ENCODE results near the gene GATB. TPM values are rescaled to one million over a fixed set of nuclear protein-coding genes. Genes with fewer than 3 reads are reported as not detected.

GATB gene
- total RNA-seq, 1 experiment from 2014 or later: 21.2 TPM

GRCh38 chr4:151777471-151777870 is 16.7 kb upstream of the GATB start:
- Histone ChIP-seq H3K4me1 (ENCODE audit: insufficient read depth, low read length) (no peaks in the 10 kb centered on the region), H2BK20ac (ENCODE audit: low read depth, low read length, poor library complexity, severe bottlenecking) (no peak overlapping the region), H3K56ac (ENCODE audit: insufficient read length, low read depth, low read length) (no peak overlapping the region), H3K9ac (ENCODE audit: extremely low read depth, insufficient read length, low read length) (no peak overlapping the region), H3K23ac (ENCODE audit: insufficient read length, low read depth, low read length) (no peak overlapping the region), H3K4ac (ENCODE audit: low read depth, low read length) (no peak overlapping the region), H3K14ac (ENCODE audit: insufficient read depth, low read length) (no peak overlapping the region), H2BK15ac (ENCODE audit: low read depth, low read length) (no peak overlapping the region), H4K91ac (ENCODE audit: insufficient read length, low read depth, low read length) (no peak overlapping the region), H2BK12ac (ENCODE audit: insufficient read length, low read depth, low read length) (no peak overlapping the region), H3K23me2 (ENCODE audit: insufficient read length, low read depth, low read length, poor library complexity, severe bottlenecking) (no peaks in the 10 kb centered on the region), H3K18ac (ENCODE audit: insufficient read length, low read depth, low read length) (no peak overlapping the region), H4K8ac (replicated peaks; ENCODE audit: insufficient read length, low read depth, low read length) (no peak overlapping the region), H3K79me2 (ENCODE audit: insufficient read depth, low read length) (no peaks in the 10 kb centered on the region), H3K9me3 (ENCODE audit: control insufficient read depth, low read depth, low read length) (peaks cover 5% of the 10 kb centered on the region), H3K27ac (ENCODE audit: insufficient read length, low read depth, low read length) (no peak overlapping the region), H3T11ph (ENCODE audit: low read length) (no peak overlapping the region), H2BK5ac (ENCODE audit: insufficient read length, low read length) (no peak overlapping the region), H3K4me2 (ENCODE audit: insufficient read depth, insufficient read length, low read length) (no peak overlapping the region), H4K20me1 (ENCODE audit: control insufficient read depth, insufficient read depth, insufficient read length) (no peaks in the 10 kb centered on the region), H3K79me1 (ENCODE audit: insufficient read depth, low read depth, low read length, poor library complexity, severe bottlenecking) (no peaks in the 10 kb centered on the region), H2AFZ (ENCODE audit: low read length) (no peak overlapping the region), H2BK120ac (ENCODE audit: low read depth, low read length, poor library complexity, severe bottlenecking) (no peak overlapping the region), H4K5ac (ENCODE audit: insufficient read length, low read depth, low read length) (no peak overlapping the region), H2AK5ac (ENCODE audit: insufficient read length, low read length) (no peak overlapping the region), H3K27me3 (ENCODE audit: insufficient read depth, low read length) (no peaks in the 10 kb centered on the region)
- H3K27me3 Mint-ChIP-seq (ENCODE audit: low read depth): no peaks in the 10 kb centered on the region
- peaks cover 36 to 38% of the 10 kb centered on the region in 2 experiments for H3K9me3 Mint-ChIP-seq
- H3K27ac Mint-ChIP-seq: no peak overlapping the region
- WGBS (ENCODE audit: extremely low coverage, insufficient read length, low lambda C conversion rate): no CpG with 5 or more reads among the region's 1 CpG
- H3K4me1 Mint-ChIP-seq: peaks cover 3 to 8% of the 10 kb centered on the region in 2 experiments; a peak in 3 of 4 replicates
- DNase-seq: no peak
- TF ChIP-seq CTCF (conservative IDR thresholded peaks at IDR 0.05): no peak
- H3K4me3 Mint-ChIP-seq: no peak overlapping the region
- H3K36me3 Mint-ChIP-seq (ENCODE audit: insufficient read depth in 1 of 3, low read depth in 3 of 3): peaks cover 15 to 48% (median 29%) of the 10 kb centered on the region in 3 experiments

All from H9 (cell line).